Renal pelvis (tissue), 4 donors: ENCODE measurements around the gene LAMB2. TPM values are rescaled to one million over a fixed set of nuclear protein-coding genes. Genes with fewer than 3 reads are reported as not detected.

ENCODE experiments used
- DNase-seq: peaks from one replicate; pipeline ENCODE4 v3.0.0-alpha.2; 2013
- polyA plus RNA-seq, 3 donors: library from polyadenylated mRNA; unstranded; fragments of 120-200 nt; gene quantifications; one replicate each; pipeline ENCODE4 v1.2.1, GENCODE V29; 2013; ENCODE audit not compliant: insufficient read length in 3 of 3

Gene LAMB2
- polyA plus RNA-seq, 3 donors, result 397 to 499 (median 414) TPM

DNA sequence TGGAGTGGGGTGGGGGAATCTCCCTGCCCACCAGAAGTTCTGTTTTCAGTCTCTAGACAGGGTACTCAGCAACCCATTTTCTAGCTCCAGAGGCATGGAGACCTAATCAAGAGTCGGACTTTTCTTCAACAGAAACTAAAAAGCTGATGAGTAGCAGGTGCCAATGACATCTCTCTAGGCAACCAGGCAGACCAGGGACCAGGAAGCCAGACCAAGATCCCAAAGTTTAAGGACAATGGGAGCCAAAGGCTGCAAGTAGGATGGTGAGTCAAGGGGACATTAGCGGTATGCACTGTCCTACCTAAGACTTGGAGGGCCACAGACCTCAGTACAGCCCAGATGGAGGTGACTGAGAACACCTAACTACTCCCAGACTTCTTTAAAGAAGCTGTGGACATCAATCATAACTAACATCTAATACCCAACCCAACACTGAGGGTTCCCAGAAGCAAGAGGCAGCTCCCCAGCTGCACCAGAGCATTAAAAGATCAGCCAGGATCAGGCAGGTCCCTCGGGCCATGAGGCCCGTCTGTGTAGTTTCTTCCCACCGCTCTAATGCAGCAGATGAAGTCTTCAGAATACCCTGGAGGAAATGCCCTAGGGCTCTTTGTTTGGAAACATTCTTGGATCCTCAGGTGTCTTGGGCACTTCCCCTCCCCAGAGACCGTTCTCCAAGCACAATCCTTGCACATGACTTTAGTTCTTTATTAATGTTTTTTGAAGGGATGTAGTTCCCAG is 32.3 kb upstream of the LAMB2 start:
- no peak for DNase-seq

DNA sequence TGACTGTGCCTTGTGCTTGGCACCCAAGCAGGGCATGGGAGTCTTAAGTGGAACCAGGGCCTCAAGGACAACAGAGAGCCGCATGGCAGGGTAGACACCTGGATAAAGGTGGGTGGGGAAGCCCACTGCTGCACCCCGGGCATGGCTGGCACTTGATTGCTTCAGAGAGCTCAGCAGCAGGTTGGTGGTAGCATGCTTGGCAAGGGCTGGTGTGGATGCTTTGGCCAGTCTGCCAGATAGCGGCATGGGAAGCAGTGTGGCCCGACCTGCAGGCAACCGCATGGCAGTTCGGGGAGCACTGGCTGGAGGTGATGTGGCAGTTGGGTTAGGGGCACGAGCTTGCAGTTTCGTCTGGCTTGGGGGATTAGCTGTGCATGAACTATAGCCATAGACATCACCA is 30.8 kb upstream of the LAMB2 start:
- DNase-seq, result no peak

DNA sequence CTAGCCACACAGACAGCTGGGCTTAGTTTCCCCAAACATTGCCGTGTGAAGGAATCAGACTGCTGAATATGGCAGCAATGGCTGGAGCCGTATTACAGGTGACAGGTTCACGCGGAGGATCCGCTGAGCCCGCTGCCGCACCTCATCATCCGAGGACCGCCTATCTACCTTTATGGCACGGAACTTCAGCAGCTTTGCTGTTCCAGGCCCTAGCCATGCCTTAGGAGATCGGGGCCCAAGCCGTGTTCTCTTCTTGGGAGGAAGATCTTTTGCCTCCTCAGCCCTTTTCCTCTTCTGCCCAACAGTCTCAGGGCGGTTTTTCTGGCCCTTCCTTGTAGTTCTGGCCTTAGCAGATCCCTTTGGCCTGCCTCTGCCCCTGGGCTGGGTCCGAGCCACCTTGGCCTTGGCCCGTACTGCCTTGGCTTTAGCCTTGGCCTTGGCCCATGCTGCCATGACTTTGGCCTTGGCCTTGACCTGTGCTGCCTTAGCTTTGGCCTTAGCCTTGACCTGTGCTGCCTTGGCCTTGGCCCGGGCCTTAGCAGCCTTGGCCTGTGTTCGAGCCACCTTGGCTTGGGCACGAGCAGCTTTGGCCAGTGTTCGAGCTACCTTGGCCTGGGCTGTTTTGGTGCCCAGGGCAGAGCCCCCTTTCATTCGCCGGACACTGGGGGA is 30.0 kb upstream of the LAMB2 start:
- DNase-seq, result no peak

DNA sequence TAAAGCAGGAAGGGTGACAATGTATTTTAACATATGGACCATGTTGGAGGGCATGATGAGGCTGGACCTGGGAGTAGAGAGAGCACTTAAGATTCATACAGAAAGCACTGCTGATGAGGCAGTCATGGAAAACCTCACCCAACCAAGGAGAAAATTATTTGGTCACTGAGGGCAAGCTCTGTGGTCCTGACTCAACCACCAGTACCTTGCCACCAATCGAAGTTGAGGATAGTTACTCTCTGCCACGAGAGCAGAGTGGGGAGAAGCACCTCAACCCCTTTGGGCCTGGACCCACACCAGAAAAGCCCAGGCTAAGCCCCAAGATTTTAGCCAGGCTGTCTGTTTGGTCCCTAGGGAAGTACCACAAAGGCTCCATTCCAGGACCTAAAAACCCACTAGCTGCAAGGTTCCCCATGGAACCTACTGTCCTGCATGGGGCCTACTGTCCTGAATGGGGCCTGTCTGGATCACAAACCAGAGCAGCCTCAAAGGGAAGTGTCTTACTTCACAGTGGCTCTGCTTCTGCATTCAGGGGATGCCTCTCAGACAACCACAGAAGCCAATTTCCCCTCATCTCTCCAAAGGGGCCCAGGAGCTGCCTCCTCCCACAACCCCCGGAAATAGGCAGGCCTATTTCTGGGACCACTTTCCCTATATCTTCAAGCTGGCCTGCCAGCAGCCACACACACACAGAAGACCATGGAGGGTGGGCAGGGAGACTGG is 29.1 kb upstream of the LAMB2 start:
- DNase-seq, result no peak

DNA sequence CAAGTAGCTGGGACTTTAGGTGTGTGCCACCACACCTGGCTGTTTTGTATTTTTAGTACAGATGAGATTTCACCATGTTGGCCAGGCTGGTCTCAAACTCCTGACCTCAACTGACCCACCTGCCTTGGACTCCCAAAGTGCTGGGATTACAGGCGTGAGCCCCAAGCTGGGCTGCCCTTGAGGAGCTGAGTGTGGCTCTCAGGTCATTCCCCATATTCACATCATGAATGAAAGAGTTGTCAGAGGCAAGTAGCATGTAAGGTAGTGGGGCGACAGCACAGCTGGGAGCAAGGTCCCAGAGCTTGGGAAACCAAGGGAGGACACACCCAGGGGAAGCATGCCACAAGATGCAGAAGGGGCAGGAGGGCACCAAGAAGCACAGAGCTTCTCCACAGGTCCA is 28.3 kb upstream of the LAMB2 start:
- no peak for DNase-seq

DNA sequence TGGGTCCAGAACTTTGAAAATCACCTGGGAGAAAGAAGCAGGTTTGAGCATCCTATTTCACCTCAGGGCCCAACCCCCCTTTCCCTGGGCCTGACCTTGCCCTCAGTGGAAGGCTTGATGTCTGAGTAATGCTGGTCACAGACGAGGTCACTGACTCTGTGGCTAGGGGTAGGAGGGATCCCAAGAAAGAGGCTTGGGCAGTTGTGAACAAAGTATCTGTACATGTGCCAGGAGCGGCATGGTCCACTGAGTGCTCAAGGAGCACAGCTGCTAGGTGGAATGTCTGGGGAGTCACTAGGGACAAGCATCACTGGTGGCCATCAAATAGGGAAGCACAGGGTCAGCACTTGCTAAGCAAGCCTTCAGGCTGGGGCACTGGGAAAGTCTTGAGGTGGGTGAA is 25.9 kb upstream of the LAMB2 start:
- DNase-seq, result no peak

DNA sequence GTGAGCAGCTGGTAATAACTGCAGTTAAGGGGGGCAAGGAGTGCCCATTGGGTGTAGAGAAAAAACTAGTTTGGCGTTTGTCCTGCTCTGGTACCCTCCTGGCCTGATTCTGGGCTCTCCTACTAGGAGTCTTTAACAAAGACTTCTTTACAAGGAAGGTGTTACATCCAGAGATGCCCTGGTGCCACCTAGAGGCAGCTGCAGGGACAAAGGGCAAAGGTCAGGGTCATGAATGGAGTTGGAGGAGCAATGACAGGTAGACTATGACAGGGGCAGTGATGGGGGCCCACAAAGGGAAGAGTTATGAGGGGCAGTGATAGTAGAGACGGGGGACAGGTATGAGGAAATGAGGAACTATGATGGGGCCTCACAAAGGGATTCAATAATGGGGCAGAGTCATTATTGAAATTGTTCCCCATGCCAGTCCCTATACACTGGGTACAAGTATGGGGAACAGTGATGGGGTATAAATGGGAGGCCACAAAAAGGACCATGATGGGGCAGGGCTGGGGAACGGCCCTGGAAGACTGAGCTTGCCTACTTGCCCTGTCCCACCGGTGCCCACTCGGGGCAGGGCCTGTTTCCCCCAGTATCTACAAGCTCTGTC is 25.4 kb upstream of the LAMB2 start:
- DNase-seq, result no peak

DNA sequence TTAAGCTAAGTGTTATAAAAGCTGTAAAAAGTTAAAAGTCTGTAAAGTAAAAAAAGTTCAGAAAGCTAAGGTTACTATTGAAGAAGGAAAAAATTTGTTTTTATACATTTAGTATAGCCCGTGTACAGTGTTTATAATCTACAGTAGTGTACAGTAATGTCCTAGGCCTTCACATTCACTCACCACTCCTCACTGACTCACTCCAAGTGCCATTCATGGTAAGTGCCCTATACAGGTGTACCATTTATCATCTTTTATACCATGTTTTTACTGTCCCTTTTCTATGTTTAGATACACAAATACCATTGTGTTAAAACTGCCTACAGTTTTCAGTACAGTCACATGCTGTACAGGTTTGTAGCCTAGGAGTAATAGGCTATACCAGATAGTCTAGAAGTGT is 24.4 kb upstream of the LAMB2 start:
- DNase-seq, result no peak

DNA sequence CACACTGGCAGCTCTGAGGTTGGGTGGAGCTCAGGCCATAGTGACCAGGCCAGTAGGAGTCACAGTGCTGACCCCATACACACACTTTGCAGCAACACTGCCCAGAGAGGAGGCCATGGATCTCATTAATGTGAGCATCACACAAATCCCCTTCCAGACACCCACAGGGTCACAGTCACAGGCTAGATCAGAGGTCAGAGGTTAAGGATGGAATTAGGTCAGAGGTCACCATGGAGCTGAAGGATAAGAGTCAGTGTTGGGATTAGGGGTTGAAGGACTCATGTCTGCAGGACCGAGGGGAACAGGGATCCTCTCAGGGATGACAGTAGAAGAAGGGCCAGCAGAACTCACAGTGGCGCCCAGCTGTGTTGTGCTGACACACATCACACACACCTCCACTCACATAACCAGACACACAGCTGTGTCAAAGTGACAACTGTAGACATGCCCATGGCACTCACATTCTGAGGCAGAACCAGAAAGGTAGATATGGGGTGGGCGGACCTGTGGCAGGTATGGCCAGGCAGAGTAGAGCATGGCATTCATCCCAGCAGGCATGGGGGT is 20.6 kb upstream of the LAMB2 start:
- no peak for DNase-seq

DNA sequence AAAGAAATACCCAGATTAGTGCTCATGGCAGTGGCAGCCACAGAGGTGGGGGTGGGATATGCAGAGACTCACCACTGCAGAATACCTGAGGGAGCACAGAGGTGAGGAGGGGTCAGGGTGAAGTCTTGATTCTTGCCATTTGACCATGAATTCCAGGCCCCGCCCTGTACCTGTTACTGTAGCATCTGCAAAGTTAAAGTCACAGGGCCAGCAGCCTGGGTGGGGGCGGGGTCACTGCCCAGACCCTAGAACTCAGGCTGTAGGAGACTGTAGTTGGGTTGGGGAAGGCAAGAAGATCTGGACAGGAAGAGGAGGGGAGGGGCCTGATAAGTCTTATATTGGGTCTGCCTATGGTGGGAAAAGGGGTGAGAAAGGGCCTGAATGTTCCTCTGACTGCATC is 18.8 kb upstream of the LAMB2 start:
- no peak for DNase-seq

DNA sequence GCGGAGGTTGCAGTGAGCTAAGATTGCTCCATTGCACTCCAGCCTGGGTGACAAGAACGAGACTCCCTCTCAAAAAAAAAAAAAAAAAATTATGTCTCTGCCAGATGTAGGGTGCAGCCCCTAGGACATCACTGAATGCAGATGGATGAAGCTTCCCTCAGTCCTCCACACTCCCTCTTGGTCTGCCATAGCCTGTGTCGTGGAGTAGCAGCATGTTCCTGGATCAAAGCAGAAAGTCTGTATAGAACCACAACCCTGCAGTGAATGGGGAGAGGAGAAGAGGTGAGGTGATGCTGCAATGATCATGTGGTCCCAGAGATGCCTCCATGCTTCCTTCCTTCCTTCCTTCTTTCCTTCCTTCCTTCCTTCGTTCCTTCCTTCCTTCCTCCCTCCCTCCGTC is 15.3 kb upstream of the LAMB2 start:
- no peak for DNase-seq

DNA sequence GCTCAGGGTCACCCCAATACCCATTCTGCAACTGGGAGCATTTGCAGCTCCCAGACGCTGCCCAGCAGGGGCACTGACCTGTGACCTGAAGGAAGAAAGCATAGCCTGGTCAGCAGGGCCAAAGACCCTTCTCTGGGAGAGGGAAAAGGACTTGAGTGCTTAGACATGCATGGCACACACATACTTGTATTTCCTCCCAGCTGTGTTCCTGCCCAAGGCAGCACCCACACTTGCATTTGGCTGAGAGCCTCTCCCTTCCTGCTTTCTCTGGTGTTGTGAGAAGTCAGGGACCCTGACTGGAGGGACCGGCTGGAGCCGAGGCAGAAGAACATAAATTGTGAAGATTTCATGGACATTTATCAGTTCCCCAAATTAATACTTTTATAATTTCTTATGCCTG is 7.2 kb upstream of the LAMB2 start:
- no peak for DNase-seq

DNA sequence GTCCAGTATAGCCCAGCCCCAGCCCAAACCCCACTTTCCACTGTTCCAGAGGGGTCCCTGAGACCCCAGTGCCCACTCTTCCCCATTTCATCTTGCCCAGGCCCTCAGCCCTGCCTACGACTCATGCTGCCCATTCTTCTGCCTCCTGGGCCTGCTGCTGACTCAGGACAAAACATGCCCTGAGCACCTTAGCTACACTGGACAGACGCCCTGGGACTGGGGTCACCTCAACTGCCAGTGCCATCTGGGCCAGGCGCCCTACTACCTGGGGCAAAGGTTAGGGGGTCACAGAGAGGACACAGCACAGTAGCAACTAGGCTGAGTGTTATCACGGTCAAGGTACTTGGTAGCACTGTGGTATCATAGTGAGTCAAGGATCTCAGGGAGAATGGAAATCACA is 2.6 kb upstream of the LAMB2 start:
- DNase-seq, result no peak

DNA sequence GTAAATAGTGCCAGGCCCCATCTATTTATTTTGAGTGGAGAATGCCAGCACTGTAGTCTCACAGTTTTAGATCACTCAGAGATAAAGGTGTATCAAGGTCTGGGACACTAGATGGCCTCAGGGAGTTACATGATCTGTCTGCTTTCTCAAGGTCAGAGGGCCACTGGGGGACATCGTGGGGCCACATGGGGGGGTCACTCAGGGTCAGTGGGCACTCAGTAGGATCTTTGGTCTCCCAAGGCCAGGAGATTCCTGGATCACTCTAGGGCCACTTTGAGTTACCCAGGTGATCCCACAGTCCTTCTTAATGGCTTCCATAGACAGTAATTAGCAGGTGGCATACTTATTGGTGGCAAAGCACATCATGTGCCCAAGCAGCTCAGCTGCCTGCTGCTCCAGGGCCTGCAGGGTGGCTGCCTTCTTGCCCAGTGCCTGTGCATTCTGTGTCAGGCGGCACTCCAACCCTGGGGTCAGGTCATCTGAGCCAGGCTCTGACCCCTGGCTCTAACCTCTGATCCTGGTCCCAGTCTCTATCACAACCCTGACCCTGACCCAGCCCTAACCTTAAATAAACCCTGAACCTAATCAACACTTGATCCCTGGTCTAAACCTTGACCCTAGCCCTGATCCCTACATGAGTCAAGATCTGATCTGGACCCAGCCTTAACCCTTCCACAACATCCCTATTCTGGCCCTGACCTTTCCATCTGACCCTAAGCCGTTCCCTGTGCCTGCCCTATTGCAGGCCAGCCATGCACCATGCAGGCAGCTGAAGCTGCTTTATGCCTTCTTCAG is 1.8 kb upstream of the LAMB2 start:
- DNase-seq, result no peak

DNA sequence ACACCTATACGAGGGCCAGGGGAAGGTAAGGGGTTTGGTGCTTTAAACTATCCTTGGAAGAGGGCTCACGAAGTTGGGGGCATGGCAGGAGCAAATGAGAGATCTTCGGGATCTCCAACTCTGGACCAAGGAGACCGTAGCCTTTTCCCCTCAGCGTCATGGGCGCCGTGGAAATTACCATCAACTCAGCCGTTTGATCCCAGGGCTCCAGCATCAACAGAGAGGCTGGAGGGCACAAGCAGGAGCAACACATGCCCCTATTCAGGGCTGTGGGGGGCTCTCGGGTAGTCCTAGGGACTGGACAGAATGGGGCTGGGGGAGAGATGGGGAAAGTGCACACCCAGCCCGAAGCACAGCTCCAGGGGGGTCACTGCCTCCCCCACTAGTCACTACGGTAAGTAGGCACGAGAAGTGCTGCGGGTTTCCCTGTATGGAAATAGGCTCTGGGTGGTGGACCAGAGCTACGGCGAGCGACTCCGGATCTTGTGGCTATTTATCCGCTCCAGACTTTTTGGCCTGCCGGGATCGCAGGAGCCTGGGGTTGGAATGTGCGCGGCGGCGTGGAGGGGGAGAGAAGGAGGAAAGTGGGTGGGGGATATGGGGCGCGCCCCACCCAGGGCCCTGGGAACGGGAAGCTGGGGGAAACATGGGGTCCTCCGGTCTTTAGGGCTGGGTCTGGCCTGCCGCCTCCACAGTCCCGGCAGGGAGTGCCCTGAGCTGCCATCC is 539 bp upstream of the LAMB2 start:
- DNase-seq, result peak; percentile 92

DNA sequence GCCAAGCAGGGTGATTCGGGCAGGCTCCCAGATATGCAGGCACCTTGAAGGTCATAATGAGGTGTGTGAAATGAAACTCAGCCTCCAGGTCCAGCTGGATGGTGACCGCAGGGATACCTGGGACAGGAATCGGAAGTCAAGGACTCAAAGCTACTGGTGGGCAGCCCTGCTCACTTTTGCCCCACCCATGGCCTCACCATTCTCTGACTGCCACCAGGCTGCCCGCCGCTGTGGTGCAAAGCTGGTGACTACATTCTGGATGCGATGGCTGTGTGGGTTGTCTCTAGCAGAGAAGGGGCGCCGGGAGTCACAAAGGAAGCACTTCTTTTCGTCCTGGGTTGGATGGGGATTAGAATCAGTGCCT is 795 bp downstream of the LAMB2 start:
- no peak for DNase-seq

DNA sequence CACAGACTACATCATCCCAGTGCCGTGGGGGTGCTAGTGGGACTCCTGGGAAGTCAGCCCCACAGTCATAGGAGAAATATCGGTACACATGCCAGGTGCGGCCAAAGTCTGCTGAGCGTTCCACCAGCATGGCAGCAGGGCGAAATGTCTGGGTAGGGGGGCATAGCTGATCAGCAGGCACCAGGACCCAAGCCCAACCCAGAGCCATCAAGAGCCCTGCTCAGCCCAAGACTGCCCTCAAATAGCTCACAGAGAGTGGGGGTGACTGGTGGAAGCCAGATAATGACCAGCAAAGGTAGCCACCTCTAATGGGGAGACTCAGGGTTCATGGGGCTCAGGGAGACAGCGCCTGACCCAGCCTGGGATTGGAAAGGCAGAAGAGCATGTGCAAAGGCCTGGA is 1.3 kb downstream of the LAMB2 start:
- no peak for DNase-seq

DNA sequence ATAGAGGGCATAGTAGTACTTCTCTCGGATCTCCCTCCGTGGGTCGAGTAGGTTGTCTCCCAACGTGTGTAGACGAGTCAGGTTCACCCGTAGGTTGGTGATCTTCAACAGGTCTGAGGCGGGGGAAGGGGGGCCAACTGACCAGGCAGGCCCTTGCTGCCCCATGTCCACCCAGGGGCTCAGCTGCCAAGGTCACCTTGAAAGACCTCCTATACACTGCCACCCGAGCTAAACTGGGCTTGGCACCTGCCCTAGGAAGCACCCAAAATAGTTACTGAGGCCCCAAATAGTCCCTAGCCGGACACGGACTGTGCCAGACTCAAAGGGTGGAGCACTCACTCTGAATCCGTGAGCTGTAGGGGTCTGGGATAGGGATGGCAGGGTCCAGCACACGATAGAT is 1.8 kb downstream of the LAMB2 start:
- DNase-seq, result no peak

DNA sequence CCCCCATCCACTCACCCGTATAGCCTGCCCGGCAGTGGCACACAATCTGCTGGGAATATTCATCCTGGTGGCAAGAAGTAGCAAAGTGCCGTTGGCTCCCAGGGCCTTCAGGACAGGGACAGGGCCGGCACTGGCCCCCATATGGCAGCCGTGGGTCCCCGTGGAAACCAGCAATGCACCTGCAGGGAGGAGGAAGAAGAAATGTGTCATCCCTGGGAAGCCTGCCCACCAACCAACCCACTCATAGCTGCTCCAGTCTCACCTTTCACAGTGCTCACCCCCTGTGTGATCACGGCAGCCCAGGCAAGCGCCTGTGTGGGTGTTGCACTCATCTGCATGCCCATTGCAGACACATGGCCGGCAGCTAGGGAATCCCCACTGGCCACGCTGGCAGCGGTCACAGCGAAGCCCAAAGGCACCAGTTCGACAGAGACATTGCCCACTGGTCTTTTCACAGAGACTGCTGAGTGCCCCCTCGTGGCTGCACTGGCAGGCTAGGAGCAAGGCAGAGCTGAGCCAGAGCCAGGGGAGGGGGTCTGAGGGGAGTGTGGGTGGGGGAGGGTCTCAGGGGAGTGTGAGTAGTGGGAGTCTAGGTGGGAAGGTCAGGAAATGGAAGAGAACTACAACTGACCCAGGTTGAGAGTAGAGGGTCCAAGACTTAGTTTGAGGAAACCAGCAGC is 7.7 kb downstream of the LAMB2 start:
- no peak for DNase-seq

DNA sequence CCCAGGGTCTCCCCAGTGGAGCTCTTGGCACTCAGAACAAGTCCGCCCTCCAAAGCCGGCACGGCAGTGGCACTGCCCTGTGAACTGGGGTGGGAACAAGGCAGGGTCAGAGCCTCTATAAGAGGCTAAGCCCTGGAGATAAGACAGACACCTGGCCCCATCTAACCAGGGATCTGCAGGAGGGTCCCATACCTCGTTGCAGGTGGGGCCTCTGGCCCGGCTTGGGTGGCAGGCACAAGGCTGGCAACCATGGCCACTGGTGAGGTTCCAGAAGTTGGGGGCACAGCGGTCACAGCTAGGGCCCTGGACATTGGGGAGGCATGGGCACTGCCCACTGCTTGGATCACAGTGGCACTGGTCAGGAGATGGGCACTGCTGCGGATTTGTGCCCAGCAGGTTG is 8.6 kb downstream of the LAMB2 start:
- no peak for DNase-seq
